ENCODE measurements around the gene NLRC5. TPM values are rescaled to one million over a fixed set of nuclear protein-coding genes. Genes with fewer than 3 reads are reported as not detected.

Gene NLRC5
- total and polyA plus RNA-seq, 9 of the 15 experiments (the other 6 are each of a cell fraction or from before 2014, with no cell fraction given), result 0.59 to 0.71 TPM; not detected in 7

DNA sequence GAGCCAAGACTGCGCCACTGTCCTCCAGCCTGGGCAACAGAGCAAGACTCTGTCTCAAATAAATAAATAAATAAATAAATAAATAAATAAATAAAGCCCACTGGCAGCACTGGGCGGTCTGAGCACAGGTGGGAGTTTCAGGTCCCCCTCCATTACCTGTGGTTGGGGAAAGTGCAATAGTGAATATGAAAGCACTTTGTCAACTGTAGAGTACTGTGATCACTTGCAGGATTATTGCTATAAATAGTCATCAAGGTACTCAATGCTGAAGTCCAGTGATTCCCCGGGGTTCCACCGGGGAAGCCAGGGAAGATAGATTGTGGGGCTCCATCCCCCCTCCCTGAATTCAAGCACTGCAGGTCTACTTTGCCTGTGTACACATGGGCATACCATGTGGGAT is 60.3 kb downstream of the NLRC5 start (continued):
- TF ChIP-seq ETV6 (IDR thresholded peaks at IDR 0.05; ENCODE audit: borderline replicate concordance in 1 of 2, low read depth in 2 of 2, low read length in 1 of 2) (no peak), ETV6 (CRISPR knock-in tag; IDR thresholded peaks at IDR 0.05; ENCODE audit: borderline replicate concordance) (no peak), EZH2 (IDR thresholded peaks at IDR 0.05; ENCODE audit: borderline replicate concordance, low read depth, low read length) (no peak), POU5F1 (IDR thresholded peaks at IDR 0.05; ENCODE audit: borderline replicate concordance, low read depth, low read length, partially characterized antibody) (no peak), FOXP1 (CRISPR knock-in tag; IDR thresholded peaks at IDR 0.05) (no peak), SMARCC2 (IDR thresholded peaks at IDR 0.05; ENCODE audit: low read depth) (no peak), HMGXB4 (CRISPR knock-in tag; IDR thresholded peaks at IDR 0.05) (no peak)
- TF ChIP-seq, protein P1, sequence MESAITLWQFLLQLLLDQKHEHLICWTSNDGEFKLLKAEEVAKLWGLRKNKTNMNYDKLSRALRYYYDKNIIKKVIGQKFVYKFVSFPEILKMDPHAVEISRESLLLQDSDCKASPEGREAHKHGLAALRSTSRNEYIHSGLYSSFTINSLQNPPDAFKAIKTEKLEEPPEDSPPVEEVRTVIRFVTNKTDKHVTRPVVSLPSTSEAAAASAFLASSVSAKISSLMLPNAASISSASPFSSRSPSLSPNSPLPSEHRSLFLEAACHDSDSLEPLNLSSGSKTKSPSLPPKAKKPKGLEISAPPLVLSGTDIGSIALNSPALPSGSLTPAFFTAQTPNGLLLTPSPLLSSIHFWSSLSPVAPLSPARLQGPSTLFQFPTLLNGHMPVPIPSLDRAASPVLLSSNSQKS (CRISPR knock-in tag; IDR thresholded peaks at IDR 0.05), result no peak
